Astrocyte of the cerebellum (primary cell): ENCODE data around the gene GPR33.
"Not testable (repeated sequence)": the region's sequence is repeated elsewhere in the genome, so short reads cannot be mapped to it uniquely, and the experiment has no call there.

Experiments used
- DNase-seq: peaks from one replicate; pipeline ENCODE4 v3.0.0-alpha.2; 2011; ENCODE audit warnings: low read depth
- H3K4me3 ChIP-seq: 2 replicates; pipeline ENCODE4 v1.5.1; 2011; ENCODE audit warnings: mild to moderate bottlenecking, low read depth, low read length, moderate library complexity
- CTCF ChIP-seq: IDR thresholded peaks from 2 replicates; pipeline ENCODE4 v1.5.1; 2012; ENCODE audit warnings: low read length, low read depth, moderate library complexity, mild to moderate bottlenecking; ENCODE audit errors: missing control alignments
- in situ Hi-C: cut with HindIII; loops from 2 replicates; pipeline ENCODE4 v1.10.0; 2017; ENCODE audit warnings: low sequenced_read_pairs

Gene GPR33

GRCh38 chr14:31439561-31439960 is 48.3 kb downstream of the GPR33 start:
- no peak for DNase-seq
- H3K4me3 ChIP-seq: no peak overlapping the region
- TF ChIP-seq CTCF: no peak
- in situ Hi-C loops: no loop called here

- H3K4me3 ChIP-seq, DNase-seq, in situ Hi-C loops: not testable (repeated sequence)
Measured at GRCh38 chr14:31437045-31437691, 50.7 kb downstream of the GPR33 start.

GRCh38 chr14:31435276-31435675 is 52.6 kb downstream of the GPR33 start:
- no peak for TF ChIP-seq CTCF
- in situ Hi-C loops: no loop called here
- H3K4me3 ChIP-seq: no peak overlapping the region
- DNase-seq: peak; percentile 42
